GM10847 (cell line): ENCODE results near the gene SCN1A.

Experiments
- POLR2A ChIP-seq: IDR thresholded peaks from 2 replicates; pipeline ENCODE4 v1.6.1; 2011; ENCODE audit not compliant: insufficient read length; ENCODE audit errors: extremely low read depth

The SCN1A gene

GRCh38 chr2:166140932-166141331, 13.1 kb upstream of the SCN1A start:
- no peak for TF ChIP-seq POLR2A

GRCh38 chr2:166140475-166140874, 12.7 kb upstream of the SCN1A start:
- no peak for TF ChIP-seq POLR2A

GRCh38 chr2:166138667-166139066, 10.8 kb upstream of the SCN1A start:
- no peak for TF ChIP-seq POLR2A

GRCh38 chr2:166138144-166138543, 10.3 kb upstream of the SCN1A start:
- no peak for TF ChIP-seq POLR2A

GRCh38 chr2:166137331-166137730, 9.5 kb upstream of the SCN1A start:
- no peak for TF ChIP-seq POLR2A

- no peak for TF ChIP-seq POLR2A
These were observed 8.0 kb upstream of the SCN1A start for GRCh38 chr2:166135849-166136258.

GRCh38 chr2:166135152-166135848, 7.5 kb upstream of the SCN1A start:
- TF ChIP-seq POLR2A = no peak

- TF ChIP-seq POLR2A = no peak
These were observed 6.7 kb upstream of the SCN1A start for GRCh38 chr2:166134252-166135151.

GRCh38 chr2:166133653-166134052, 5.8 kb upstream of the SCN1A start:
- TF ChIP-seq POLR2A = no peak

- no peak for TF ChIP-seq POLR2A
These were observed 311 bp upstream of the SCN1A start for GRCh38 chr2:166128156-166128505.

GRCh38 chr2:166126007-166126639, 1.7 kb downstream of the SCN1A start:
- TF ChIP-seq POLR2A = no peak

GRCh38 chr2:166125557-166125956, 2.3 kb downstream of the SCN1A start:
- no peak for TF ChIP-seq POLR2A

- TF ChIP-seq POLR2A = no peak
These were observed 9.6 kb downstream of the SCN1A start for GRCh38 chr2:166118180-166118579.

- no peak for TF ChIP-seq POLR2A
These were observed 10.3 kb downstream of the SCN1A start for GRCh38 chr2:166117491-166117890.

- no peak for TF ChIP-seq POLR2A
These were observed 12.2 kb downstream of the SCN1A start for GRCh38 chr2:166115589-166115988.

- TF ChIP-seq POLR2A = no peak
These were observed 15.6 kb downstream of the SCN1A start for GRCh38 chr2:166112193-166112605.
